Astrocyte of the cerebellum (primary cell): ENCODE measurements around the gene ARSK.

Source experiments
- DNase-seq: peaks from one replicate; pipeline ENCODE4 v3.0.0-alpha.2; 2011; ENCODE audit warnings: low read depth
- H3K4me3 ChIP-seq: 2 replicates; pipeline ENCODE4 v1.5.1; 2011; ENCODE audit warnings: mild to moderate bottlenecking, low read depth, low read length, moderate library complexity
- in situ Hi-C: cut with HindIII; loops from 2 replicates; pipeline ENCODE4 v1.10.0; 2017; ENCODE audit warnings: low sequenced_read_pairs
- TF ChIP-seq, protein P1 (sequence below): IDR thresholded peaks from 2 replicates; pipeline ENCODE4 v1.5.1; 2012; ENCODE audit warnings: low read length, low read depth, moderate library complexity, mild to moderate bottlenecking; ENCODE audit errors: missing control alignments

ARSK gene

DNA sequence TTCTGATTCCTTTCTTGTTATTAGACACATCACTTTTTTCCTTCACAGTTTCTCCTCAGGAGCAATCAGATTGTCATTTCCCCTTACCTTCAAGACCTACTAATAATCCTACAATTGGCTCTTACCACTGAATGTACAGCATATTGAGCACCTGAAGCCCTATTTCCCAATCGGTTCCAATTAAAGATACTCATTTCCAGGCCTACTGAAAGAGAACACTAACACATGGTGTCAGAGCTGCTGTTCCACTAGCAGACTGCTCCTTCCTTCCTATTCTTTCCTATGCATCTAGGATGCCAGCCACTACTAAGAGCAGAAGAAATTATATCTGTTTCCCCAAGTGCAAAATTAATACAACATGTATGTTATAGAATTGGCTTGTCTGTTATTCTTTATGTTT is 34.7 kb upstream of the ARSK start:
- DNase-seq = no peak
- TF ChIP-seq, protein P1, sequence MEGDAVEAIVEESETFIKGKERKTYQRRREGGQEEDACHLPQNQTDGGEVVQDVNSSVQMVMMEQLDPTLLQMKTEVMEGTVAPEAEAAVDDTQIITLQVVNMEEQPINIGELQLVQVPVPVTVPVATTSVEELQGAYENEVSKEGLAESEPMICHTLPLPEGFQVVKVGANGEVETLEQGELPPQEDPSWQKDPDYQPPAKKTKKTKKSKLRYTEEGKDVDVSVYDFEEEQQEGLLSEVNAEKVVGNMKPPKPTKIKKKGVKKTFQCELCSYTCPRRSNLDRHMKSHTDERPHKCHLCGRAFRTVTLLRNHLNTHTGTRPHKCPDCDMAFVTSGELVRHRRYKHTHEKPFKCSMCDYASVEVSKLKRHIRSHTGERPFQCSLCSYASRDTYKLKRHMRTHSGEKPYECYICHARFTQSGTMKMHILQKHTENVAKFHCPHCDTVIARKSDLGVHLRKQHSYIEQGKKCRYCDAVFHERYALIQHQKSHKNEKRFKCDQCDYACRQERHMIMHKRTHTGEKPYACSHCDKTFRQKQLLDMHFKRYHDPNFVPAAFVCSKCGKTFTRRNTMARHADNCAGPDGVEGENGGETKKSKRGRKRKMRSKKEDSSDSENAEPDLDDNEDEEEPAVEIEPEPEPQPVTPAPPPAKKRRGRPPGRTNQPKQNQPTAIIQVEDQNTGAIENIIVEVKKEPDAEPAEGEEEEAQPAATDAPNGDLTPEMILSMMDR = no peak
- no peak overlapping the region for H3K4me3 ChIP-seq
- in situ Hi-C loops = no loop called here

DNA sequence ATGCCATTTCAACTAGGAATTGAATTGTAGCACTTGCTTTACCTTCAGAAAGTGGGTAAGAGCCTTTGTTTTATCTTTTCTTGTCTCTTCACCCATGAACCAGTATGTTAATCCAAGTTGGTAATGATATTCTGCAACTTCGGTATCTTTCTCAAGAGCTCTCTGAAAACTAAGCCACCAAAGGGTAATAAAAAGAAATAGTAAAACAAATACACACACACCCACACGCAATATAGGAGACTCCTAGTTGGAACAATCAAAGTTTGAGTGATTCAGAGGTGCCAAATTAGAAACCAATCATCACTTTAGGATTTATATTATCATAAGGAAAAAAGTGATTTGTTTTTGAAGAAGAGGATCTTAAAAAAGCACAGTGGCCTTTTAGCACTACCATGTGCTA is 30.5 kb upstream of the ARSK start:
- no peak for DNase-seq
- no peak overlapping the region for H3K4me3 ChIP-seq
- TF ChIP-seq, protein P1 = no peak
- in situ Hi-C loops = no loop called here

DNA sequence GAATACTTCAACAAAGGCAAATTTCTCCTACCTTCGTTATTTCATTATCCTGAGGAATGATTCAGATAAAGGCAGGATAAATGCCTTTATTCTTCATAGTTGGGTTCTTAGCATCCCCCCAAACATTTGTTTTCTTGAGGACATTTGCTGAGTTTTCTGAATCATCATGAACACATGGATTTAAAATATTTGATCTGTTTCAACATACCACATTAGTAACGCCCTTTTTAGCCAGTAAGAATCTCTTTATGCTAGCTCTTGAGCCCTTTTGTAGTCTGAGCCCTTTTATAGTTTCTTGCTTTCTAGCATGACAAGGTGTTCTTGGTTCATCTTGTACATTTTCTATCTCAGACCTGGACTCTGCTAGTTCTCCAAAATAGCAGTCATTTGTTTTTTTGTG is 28.0 kb upstream of the ARSK start:
- TF ChIP-seq, protein P1 = no peak
- DNase-seq = peak; percentile 6
- in situ Hi-C loops = no loop called here

DNA sequence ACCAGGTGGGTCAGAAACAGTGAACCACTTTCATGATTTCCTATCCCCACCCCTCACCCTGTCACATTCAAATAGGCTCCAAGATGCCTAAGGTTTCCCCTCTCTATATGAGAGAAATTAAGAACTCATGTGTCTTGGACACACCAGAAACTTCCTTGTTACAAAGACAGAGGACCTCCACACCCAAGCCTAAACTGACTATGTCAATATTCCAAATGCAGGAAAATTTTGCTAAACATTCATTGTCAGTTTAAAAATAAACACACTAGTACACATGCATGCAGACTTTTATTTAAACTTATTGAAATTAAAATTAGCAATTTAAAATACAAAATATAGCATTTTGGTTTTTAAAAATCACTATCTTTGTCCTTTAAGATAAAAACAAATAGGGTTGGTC is 26.3 kb upstream of the ARSK start:
- in situ Hi-C loops = no loop called here
- TF ChIP-seq, protein P1 = no peak
- DNase-seq = no peak
- H3K4me3 ChIP-seq = no peak overlapping the region

More for the DNA sequence above, 28.0 kb upstream of the ARSK start:
- H3K4me3 ChIP-seq = no peak overlapping the region

DNA sequence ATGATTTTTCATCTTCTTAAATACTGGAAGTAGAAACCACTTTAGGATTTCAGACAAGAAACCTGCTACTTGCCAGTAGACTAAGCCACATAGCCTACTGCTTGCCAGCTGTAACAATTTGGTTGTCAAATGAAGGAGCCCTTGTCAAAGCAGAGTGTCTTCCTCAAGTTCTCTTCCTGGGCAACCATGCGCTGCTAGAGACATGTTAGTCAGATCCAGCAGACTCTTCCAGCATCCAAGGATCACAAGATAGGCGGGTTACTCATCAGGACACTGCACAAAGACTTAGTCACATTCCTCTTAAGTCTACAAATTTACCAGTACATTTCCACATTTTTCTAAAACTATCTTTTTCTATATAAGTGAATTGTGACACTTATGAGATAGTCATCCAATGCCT is 24.5 kb upstream of the ARSK start:
- no peak for DNase-seq

DNA sequence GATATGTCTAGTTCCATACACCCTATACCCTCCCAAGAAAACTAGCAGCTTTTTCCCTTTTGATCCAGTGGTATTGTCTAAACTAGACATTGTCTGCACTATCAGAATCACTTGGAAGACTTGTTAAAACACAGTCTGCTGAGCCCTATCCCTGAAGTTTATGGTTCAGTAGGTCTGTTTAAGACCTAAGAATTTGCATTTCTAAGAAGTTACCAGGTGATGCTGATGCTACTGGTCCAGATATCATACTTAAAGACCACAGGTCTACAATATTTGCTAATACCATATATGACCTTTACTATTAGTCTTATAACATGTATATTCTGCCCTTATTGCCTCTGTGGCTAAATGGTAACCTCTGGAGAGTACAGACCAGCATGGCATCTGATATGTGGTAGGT is 23.4 kb upstream of the ARSK start:
- no peak overlapping the region for H3K4me3 ChIP-seq
- TF ChIP-seq, protein P1 = no peak
- no peak for DNase-seq
- in situ Hi-C loops = no loop called here

More for the DNA sequence above, 24.5 kb upstream of the ARSK start:
- no peak overlapping the region for H3K4me3 ChIP-seq
- in situ Hi-C loops = no loop called here
- TF ChIP-seq, protein P1 = no peak

DNA sequence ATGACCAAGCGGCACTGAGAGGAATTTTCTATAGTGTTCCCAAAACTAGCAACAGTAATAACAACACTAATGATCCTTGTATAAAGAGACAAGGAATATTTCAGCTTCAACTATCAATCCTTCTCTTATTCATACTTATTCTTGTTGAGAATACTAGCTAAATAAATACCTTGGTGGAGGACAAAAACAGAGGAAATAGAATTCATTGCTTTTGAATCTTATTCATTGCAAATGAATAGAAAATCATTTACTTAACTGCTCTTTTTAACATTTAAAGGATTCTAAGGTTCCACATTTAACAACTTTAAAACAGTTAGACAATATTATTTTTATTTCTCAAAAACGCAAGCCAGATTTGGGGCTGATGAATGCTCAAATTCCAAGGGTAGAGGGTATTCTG is 22.5 kb upstream of the ARSK start:
- TF ChIP-seq, protein P1 = no peak
- H3K4me3 ChIP-seq = no peak overlapping the region
- DNase-seq = no peak
- in situ Hi-C loops = no loop called here
